AG10803 (cell line): ENCODE data around the gene CLCN6.

Source experiments
- DNase-seq: peaks from one replicate; pipeline ENCODE4 v3.0.0; 2010; ENCODE audit warnings: low read depth
- H3K4me3 ChIP-seq: 2 replicates; pipeline ENCODE4 v1.5.1; 2011; ENCODE audit warnings: mild to moderate bottlenecking, low read length, control low read depth
- TF ChIP-seq, protein P1 (sequence below): conservative IDR thresholded peaks from 2 replicates; pipeline ENCODE4 v1.5.1; 2011; ENCODE audit warnings: mild to moderate bottlenecking, low read length, control low read depth, inconsistent platforms

CLCN6 gene

DNA sequence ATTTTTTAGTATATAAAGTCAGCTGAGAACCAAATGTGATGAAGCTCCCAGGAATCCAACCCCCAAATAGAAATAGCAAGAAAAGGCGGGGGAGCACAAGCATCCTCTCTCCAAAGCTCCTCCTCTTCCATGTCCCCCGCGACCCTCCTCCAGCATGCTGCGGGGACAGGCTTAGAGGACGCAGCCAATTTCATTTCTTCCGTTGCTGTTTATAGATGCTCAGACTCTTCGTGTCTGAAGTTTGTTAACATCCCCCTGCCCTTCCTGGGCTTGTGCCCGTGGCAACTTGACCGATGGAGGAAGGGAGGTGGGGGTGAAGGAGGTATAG lies 42.3 kb downstream of the CLCN6 start:
- no peak for DNase-seq
- TF ChIP-seq, protein P1, sequence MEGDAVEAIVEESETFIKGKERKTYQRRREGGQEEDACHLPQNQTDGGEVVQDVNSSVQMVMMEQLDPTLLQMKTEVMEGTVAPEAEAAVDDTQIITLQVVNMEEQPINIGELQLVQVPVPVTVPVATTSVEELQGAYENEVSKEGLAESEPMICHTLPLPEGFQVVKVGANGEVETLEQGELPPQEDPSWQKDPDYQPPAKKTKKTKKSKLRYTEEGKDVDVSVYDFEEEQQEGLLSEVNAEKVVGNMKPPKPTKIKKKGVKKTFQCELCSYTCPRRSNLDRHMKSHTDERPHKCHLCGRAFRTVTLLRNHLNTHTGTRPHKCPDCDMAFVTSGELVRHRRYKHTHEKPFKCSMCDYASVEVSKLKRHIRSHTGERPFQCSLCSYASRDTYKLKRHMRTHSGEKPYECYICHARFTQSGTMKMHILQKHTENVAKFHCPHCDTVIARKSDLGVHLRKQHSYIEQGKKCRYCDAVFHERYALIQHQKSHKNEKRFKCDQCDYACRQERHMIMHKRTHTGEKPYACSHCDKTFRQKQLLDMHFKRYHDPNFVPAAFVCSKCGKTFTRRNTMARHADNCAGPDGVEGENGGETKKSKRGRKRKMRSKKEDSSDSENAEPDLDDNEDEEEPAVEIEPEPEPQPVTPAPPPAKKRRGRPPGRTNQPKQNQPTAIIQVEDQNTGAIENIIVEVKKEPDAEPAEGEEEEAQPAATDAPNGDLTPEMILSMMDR = no peak
- H3K4me3 ChIP-seq = no peak overlapping the region

DNA sequence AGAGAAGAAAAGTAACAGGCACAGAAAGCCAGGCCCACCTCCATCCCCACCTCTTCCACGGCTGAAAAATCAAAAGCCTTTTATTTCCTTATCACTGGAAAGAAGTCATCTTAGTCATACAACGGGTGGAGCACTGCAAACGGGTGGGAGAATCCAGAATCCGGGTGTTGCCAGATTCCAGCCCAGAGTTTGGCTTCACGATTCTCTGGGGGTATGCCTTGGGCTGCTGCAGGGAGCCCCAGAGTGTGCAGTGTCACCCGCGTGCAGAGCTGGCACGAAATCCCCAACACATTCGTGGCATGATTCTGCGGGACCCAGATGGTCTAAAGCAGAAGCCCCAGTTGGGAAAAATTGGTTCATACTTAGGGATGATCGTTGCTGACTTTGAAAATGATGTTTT lies 44.2 kb downstream of the CLCN6 start:
- no peak overlapping the region for H3K4me3 ChIP-seq
- DNase-seq = no peak
- TF ChIP-seq, protein P1 = no peak

DNA sequence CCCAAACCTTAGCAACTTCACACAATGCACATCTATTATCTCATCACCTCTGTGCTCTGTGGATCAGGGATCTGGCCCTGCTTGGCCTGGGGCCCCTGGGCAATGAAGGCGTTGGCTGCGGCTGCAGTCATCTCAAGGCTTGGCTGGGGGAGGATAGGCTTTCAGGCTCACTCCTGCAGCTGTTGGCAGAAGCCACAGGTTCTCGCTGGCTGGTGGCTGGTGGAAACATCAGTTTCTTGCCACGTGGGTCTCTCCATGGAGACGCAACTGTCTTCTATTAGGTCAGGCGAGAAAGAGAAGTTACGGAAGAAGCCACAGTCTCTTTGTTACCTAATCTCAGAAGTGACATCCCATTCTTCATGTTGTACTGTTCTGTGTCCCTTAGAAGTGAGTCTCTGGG lies 45.2 kb downstream of the CLCN6 start:
- TF ChIP-seq, protein P1 = no peak
- peak; percentile 8 for DNase-seq
- H3K4me3 ChIP-seq = no peak overlapping the region

DNA sequence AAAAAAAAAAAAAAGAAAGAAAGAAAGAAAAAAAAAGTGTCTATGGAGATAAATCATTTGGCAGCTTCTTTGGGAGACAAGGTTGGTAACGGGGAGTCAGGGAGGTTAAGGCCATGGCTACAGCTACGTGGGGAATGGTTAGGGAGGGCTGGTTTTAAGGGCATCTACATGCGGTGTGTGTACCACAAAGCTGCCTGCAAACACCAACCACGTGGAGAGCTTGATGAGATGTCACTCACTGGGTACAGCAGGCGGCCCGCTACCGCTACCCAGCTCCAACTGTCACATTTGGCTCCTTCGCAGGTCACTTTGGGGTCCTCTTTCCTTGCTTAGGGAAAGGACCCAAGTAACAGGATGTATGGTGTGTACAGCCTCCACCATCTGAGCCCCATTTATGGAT lies 48.5 kb downstream of the CLCN6 start:
- no peak for DNase-seq
- TF ChIP-seq, protein P1 = no peak
- H3K4me3 ChIP-seq = no peak overlapping the region

DNA sequence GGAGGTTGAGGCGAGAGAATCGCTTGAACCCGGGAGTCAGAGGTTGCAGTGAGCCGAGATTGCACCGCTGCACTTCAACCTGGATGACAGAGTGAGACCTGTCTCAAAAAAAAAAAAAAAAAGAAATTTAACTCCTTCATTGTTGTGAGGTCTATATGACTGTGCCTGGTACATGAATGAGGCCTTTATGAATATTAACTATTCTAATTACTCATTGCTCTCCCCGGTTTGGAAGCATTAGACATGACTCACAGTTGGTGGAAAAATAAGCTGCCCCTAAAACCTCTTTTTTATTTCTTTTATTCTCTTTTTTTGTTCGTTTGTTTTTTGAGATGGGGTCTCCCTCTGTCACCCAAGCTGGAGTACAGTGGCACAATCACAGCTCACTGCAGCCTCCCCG lies 49.4 kb downstream of the CLCN6 start:
- TF ChIP-seq, protein P1 = no peak
- DNase-seq = no peak
- no peak overlapping the region for H3K4me3 ChIP-seq

DNA sequence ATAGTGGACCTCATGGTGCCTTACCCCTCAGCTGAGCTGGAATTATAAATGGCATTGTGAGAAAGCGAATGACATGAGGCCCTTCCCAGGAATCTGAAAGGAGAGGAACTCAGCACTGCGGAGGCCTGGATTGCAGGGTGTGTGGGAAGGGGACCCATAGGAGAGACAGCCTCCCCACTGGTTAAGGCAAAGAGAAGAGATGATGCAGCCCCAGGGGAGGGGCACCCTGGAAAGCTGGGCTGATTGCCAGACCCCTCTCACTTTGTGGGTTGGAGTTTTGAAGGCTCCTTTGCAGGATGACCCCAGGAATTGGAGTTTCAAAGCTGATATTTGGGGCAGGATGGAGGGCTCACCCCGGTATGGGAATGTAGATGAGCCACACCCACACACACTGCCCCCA lies 50.7 kb downstream of the CLCN6 start:
- TF ChIP-seq, protein P1 = no peak
- no peak overlapping the region for H3K4me3 ChIP-seq

DNA sequence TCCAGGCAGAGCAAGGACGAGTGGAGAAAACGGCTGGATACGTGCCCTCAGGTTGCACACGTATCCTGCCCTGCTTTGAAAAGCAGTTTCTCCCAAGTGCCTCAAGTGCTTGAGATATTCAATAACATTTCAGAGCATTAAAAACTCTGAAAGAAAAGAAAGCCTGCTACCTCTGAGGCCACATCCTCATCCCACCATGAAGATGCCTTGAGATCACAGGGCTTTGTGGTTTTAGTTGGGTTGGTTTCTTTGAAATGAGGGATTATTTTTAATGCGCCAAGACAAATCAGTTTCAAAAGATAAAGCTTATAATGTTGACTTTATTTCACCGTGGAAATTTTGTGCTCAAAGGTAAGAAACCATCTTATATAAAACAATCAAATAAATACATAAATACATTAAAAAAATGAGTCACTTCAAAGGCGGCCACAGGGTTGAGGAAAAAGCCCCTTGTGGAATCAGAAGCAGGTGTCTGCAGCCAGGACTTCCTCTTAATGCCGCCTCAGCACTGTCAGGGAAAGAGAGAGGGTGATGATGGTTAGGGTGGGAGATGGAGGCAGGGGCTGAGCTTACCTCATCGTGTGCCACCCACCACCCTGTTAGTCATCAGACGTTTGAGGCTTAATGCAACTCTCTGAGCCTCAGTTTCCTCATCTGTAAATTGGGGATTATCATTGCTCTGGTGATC lies 51.3 kb downstream of the CLCN6 start:
- no peak for DNase-seq
- H3K4me3 ChIP-seq = no peak overlapping the region
- TF ChIP-seq, protein P1 = no peak

More for the DNA sequence above, 50.7 kb downstream of the CLCN6 start:
- no peak for DNase-seq
